HepG2 (cell line): ENCODE data around the gene ZBTB48.

Experiments
- TF ChIP-seq, protein P1 (sequence below): sonication (generic); formaldehyde crosslinking; IDR thresholded peaks from 2 replicates; pipeline ENCODE4 v1.5.0; 2020; ENCODE audit warnings: mild to moderate bottlenecking, missing genetic modification reagents, moderate library complexity
- TF ChIP-seq, protein P2 (sequence below): sonication (generic); formaldehyde crosslinking; IDR thresholded peaks from 2 replicates; pipeline ENCODE4 v1.4.0; 2020; ENCODE audit warnings: missing genetic modification reagents, low read depth, mild to moderate bottlenecking, borderline replicate concordance
- TF ChIP-seq, protein P3 (sequence below): sonication (generic); formaldehyde crosslinking; IDR thresholded peaks from 2 replicates; pipeline ENCODE4 v1.8.0; 2022; ENCODE audit warnings: missing genetic modification reagents, mild to moderate bottlenecking, moderate library complexity, borderline replicate concordance

DNA sequence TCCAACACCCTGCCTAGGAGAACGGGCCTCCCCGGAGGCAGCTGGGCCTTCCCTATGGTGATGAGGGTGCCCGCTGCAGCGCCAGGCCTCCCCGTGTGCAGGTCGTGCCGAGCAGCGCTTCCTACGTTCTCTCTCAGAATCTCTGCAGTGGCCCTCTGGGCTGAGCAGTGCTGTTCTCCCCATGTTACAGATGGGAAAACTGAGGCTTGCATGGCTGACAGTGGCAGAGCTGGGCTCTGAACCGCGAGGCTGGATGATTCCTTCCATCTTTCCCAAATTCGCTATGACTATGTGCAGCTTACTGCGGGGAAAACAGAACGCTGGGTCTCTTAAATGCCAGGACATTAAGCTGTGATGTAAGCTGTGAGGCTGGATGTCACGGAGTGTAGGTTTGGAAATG is 14.0 kb downstream of the ZBTB48 start:
- TF ChIP-seq, protein P1, sequence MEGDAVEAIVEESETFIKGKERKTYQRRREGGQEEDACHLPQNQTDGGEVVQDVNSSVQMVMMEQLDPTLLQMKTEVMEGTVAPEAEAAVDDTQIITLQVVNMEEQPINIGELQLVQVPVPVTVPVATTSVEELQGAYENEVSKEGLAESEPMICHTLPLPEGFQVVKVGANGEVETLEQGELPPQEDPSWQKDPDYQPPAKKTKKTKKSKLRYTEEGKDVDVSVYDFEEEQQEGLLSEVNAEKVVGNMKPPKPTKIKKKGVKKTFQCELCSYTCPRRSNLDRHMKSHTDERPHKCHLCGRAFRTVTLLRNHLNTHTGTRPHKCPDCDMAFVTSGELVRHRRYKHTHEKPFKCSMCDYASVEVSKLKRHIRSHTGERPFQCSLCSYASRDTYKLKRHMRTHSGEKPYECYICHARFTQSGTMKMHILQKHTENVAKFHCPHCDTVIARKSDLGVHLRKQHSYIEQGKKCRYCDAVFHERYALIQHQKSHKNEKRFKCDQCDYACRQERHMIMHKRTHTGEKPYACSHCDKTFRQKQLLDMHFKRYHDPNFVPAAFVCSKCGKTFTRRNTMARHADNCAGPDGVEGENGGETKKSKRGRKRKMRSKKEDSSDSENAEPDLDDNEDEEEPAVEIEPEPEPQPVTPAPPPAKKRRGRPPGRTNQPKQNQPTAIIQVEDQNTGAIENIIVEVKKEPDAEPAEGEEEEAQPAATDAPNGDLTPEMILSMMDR (CRISPR knock-in tag), result no peak
- TF ChIP-seq, protein P2, sequence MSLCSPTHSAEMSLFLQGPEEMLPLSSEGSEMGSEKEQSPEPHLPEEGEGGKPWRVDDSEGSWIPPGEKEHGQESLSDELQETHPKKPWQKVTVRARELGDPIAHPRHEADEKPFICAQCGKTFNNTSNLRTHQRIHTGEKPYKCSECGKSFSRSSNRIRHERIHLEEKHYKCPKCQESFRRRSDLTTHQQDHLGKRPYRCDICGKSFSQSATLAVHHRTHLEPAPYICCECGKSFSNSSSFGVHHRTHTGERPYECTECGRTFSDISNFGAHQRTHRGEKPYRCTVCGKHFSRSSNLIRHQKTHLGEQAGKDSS (CRISPR knock-in tag), result no peak
- TF ChIP-seq, protein P3, sequence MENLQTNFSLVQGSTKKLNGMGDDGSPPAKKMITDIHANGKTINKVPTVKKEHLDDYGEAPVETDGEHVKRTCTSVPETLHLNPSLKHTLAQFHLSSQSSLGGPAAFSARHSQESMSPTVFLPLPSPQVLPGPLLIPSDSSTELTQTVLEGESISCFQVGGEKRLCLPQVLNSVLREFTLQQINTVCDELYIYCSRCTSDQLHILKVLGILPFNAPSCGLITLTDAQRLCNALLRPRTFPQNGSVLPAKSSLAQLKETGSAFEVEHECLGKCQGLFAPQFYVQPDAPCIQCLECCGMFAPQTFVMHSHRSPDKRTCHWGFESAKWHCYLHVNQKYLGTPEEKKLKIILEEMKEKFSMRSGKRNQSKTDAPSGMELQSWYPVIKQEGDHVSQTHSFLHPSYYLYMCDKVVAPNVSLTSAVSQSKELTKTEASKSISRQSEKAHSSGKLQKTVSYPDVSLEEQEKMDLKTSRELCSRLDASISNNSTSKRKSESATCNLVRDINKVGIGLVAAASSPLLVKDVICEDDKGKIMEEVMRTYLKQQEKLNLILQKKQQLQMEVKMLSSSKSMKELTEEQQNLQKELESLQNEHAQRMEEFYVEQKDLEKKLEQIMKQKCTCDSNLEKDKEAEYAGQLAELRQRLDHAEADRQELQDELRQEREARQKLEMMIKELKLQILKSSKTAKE (CRISPR knock-in tag), result no peak
